Central memory CD8-positive, alpha-beta T cell (primary cell): ENCODE results near the gene CD72.
"Not testable (repeated sequence)": the region's sequence is repeated elsewhere in the genome, so short reads cannot be mapped to it uniquely, and the experiment has no call there.

Experiments
- ATAC-seq: fragments of 150-1000 bp; cut with Tn5 transposase; replicated peaks from 2 replicates; pipeline ENCODE4 v1.10.0; 2022; ENCODE audit warnings: mild to moderate bottlenecking, moderate FRiP score, moderate number of reproducible peaks; ENCODE audit not compliant: poor library complexity, severe bottlenecking; ENCODE audit errors: extremely low read depth
- DNase-seq, 2 donors: peaks; one replicate each; pipeline ENCODE4 v3.0.0; 2021; ENCODE audit warnings: low spot score in 2 of 2
- H3K27ac Mint-ChIP-seq: one replicate; pipeline ENCODE4 v1.8.0; 2022; ENCODE audit warnings: low read depth, mild to moderate bottlenecking, moderate library complexity, mixed read lengths
- H3K27me3 Mint-ChIP-seq: one replicate; pipeline ENCODE4 v1.8.0; 2022; ENCODE audit warnings: mixed read lengths
- H3K36me3 Mint-ChIP-seq: one replicate; pipeline ENCODE4 v1.8.0; 2022; ENCODE audit warnings: mild to moderate bottlenecking, moderate library complexity, mixed read lengths; ENCODE audit not compliant: insufficient read depth
- H3K4me1 Mint-ChIP-seq: one replicate; pipeline ENCODE4 v1.8.0; 2022; ENCODE audit warnings: mixed read lengths
- H3K4me3 Mint-ChIP-seq: one replicate; pipeline ENCODE4 v1.8.0; 2022; ENCODE audit warnings: mild to moderate bottlenecking, moderate library complexity, mixed read lengths
- H3K9me3 Mint-ChIP-seq: one replicate; pipeline ENCODE4 v1.8.0; 2022; ENCODE audit warnings: mixed read lengths

The CD72 gene

DNA sequence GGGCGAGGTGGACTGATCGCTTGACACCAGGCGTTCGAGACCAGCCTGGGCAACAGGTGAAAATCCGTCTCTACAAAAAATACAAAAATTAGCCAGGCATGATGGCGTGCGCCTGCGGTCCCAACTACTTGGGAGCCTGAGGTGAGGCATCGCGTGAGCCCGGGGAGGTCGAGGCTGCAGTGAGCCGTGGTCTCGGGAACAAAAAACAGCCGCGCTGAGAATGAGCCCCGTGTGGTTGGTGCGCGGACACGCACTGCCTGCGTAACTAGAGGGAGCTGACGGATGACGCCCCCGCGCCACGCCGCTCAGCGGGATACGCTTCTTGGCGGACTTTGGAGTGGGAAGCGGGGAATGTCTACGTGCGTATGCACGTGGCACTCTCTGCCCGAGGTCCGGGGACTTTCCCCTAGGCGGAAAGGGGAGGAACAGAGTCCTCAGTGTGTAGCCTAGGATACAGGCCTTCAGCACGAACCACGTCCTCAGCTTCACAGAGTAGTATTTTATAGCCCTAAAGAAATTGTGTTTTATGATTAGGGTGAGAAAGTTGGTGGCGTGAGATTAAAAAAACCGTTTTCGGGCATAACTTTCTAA lies 39.4 kb upstream of the CD72 start, which contains the start of gene RMRP:
Gene RMRP, minus strand, starts transcription at position 474 of the 591 bp plus-strand sequence.
- H3K36me3 Mint-ChIP-seq = peaks cover 44% of the 10 kb centered on the region
- ATAC-seq = peak; percentile 87
- no peaks in the 10 kb centered on the region for H3K9me3 Mint-ChIP-seq
- peaks cover 59% of the 10 kb centered on the region for H3K4me1 Mint-ChIP-seq
- no peaks in the 10 kb centered on the region for H3K27me3 Mint-ChIP-seq
- H3K4me3 Mint-ChIP-seq = peak within 1 kb of the TSS; percentile 91
- H3K27ac Mint-ChIP-seq = peak within 1 kb of the TSS; percentile 100
- DNase-seq = peak; percentile 73 to 83

DNA sequence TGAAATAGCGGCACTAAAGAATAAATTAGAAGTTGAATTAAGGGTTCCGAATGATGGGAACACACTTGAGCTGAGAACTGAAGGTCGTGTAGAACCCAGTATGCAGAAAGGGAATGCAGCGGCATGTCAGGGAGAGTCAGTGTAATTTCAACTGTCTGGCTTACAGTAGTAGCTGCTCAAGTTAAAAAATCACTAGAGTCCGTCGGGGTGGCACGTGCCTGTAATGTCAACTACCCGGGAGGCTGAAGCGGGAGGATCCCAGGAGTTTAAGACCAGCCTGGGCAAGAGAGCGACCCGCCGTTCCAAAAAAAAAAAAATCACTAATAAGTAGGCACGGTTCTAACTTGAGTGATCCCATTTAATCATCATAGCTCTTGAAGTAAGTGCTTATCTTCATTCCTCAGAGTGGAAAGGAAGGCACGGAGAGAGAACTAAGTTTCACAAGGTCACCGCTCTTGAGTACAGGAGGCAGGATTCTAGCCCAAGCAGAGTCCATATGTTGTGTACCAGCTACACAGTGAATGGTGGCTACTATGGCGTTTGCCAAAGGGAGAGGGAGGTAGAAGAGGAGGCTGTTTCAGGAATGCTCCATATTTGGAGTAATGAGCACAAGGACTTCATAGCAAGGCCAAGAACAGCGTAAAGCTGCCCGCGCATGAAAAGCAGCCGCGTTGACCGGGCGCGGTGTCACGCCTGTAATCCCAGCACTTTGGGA lies 38.8 kb upstream of the CD72 start:
- no peak for ATAC-seq
- Mint-ChIP-seq H3K36me3 (peaks cover 44% of the 10 kb centered on the region), H3K27ac (peak overlapping the region; percentile 100), H3K27me3 (no peaks in the 10 kb centered on the region), H3K9me3 (no peaks in the 10 kb centered on the region), H3K4me3 (peak overlapping the region; percentile 91), H3K4me1 (peaks cover 52% of the 10 kb centered on the region)
- DNase-seq = no peak

DNA sequence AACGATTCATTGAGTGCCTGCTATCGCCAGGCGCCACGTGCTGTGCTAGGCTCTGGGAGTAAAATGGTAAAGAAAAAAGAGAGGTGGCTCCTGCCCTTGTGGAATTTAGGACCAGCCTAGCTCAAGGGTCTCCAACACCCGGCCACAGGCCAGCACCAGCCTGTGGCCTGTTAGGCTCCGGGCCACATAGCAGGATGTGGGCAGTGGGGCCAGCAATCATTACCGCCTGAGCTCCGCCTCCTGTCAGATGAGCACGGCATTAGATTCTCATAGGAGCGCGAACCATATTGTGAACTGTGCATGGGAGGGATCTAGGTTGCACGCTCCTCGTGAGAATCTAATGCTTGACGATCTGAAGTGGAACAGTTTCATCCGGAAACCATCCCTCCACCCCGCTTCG lies 38.1 kb upstream of the CD72 start:
- Mint-ChIP-seq H3K9me3 (no peaks in the 10 kb centered on the region), H3K36me3 (peaks cover 41% of the 10 kb centered on the region), H3K27me3 (no peaks in the 10 kb centered on the region), H3K4me1 (peaks cover 50% of the 10 kb centered on the region), H3K4me3 (peak overlapping the region; percentile 91), H3K27ac (peak overlapping the region; percentile 100)
- no peak for DNase-seq
- ATAC-seq = no peak

DNA sequence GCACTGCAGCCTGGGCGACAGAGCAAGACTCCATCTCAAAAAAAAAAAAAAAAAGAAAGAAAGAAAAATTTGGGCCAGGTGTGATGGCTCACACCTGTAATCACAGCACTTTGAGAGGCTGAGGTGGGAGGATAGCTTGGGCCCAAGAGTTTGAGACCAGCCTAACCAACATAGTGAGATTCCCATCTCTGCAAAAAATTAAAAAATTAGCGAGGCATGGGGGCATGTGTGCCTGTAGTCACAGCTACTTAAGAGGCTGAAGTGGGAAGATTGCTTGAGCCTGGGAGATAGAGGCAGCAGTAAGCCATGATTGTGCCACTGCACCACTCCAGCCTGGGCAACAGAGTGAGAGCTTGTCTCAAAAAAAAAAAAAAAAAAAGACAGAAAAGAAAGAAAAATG lies 35.4 kb upstream of the CD72 start:
- Mint-ChIP-seq H3K9me3 (no peaks in the 10 kb centered on the region), H3K36me3 (peaks cover 25% of the 10 kb centered on the region), H3K4me3 (no peak overlapping the region), H3K27me3 (no peaks in the 10 kb centered on the region), H3K4me1 (peaks cover 44% of the 10 kb centered on the region), H3K27ac (peak overlapping the region; percentile 32)
- DNase-seq (no peak), ATAC-seq (no peak)

DNA sequence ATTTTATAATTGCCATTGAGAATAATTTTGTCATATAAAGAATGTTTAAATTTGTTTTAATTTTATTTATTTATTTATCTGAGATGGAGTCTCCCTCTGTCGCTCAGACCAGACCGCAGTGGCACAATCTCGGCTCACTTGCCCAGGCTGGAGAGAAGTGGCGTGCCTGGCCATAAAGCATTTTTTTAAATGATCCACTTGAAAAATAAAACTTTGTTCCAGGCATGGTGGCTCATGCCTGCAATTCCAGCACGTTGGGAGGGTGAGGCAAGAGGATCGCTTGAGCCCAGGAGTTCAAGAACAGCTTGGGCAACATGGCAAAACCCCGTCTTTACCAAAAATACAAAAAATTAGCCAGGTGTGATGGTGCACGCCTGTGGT lies 34.6 kb upstream of the CD72 start:
- H3K4me1 Mint-ChIP-seq = peaks cover 48% of the 10 kb centered on the region
- no peak overlapping the region for H3K4me3 Mint-ChIP-seq
- peaks cover 21% of the 10 kb centered on the region for H3K36me3 Mint-ChIP-seq
- no peak for ATAC-seq
- no peak for DNase-seq
- no peak overlapping the region for H3K27ac Mint-ChIP-seq
- H3K9me3 Mint-ChIP-seq = no peaks in the 10 kb centered on the region
- no peaks in the 10 kb centered on the region for H3K27me3 Mint-ChIP-seq

DNA sequence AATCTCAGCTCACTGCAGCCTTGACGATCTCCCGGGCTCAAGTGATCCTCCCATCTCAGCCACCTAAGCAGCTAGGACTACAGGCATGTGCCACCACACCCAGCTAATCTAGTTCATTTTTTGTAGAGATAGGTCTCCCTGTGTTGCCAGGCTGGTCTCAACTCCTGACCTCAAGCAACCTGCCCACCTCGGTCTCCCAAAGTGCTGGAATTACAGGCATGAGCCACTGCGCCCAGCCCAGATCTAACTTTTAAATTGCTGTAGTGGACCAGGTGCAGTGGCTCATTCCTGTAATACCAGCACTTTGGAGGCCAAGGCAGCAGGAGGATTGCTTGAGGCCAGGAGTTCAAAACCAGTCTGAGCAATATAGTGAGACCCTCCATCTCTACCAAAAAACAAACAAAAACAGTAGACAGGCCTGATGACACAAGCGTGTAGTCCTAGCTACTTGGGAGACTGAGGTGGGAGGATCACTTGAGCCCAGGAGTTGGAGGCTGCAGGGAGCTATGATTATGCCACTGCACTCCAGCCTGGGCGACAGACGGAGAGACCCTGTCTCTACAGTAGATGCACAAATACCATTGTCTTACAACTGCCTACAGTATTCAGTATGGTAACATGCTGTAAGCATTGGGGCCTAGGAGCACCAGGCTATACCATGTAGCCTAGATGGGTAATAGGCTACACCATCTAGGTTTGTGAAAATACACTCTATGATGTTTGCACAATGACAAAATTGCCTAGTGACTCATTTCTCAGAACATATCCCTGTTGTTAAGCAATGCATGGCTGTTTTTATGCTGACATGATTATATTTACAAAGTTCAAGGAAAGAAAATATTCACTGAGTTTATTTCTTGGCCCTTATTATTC lies 34.0 kb upstream of the CD72 start:
- Mint-ChIP-seq H3K9me3 (no peaks in the 10 kb centered on the region), H3K27ac (no peak overlapping the region), H3K4me3 (peak overlapping the region; percentile 90), H3K36me3 (peaks cover 21% of the 10 kb centered on the region), H3K27me3 (no peaks in the 10 kb centered on the region), H3K4me1 (peaks cover 48% of the 10 kb centered on the region)
- ATAC-seq (no peak), DNase-seq (no peak)

DNA sequence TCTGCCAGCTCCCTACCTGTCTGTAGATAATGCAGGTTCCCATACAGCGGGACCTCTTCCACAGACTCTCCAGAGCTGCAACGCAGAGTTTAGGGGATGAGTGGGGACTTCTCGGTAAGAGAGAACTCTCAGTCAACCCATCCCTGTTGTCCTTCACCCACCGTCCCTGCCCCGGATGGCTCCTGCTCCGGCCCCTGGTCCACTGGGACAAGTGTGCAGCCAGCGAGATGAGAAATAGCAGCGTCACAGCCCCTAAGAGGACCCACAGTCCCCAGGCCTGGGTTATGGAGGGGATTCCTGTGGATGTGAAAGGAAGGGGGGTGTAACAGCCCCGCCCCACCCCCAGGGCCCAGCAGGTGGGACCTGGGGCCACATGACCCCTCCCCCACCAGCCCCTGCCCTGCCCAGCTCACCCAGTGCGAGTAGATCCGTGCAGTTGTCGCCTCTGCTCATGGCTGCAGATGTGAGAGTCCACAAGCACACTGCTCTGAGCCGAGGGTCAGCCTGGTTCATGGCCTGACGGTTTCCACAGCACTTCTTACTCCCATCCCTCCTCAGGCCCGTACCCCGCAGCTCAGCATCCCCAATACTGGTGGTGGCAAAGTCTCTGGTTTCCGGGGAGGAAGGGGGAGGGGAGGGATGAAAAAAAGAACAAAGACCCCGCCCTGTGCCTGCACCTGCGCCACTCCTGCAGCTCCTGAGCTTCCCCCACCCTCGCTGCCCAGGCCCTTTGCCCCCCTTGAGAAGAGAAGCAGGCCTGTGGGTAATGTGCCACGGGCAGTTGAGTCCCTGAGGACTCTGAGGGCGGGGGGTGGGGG lies 32.3 kb upstream of the CD72 start, which contains the start of gene SIT1:
Gene SIT1, minus strand, starts transcription at position 591 of the 818 bp plus-strand sequence. Its CDS starts 78 bp downstream, at position 513.
- ATAC-seq = no peak
- no peaks in the 10 kb centered on the region for H3K9me3 Mint-ChIP-seq
- no peak for DNase-seq
- H3K4me1 Mint-ChIP-seq = peaks cover 43% of the 10 kb centered on the region
- peak within 1 kb of the TSS; percentile 80 for H3K27ac Mint-ChIP-seq
- H3K36me3 Mint-ChIP-seq = peaks cover 21% of the 10 kb centered on the region
- peak within 1 kb of the TSS; percentile 90 for H3K4me3 Mint-ChIP-seq
- H3K27me3 Mint-ChIP-seq = no peaks in the 10 kb centered on the region

DNA sequence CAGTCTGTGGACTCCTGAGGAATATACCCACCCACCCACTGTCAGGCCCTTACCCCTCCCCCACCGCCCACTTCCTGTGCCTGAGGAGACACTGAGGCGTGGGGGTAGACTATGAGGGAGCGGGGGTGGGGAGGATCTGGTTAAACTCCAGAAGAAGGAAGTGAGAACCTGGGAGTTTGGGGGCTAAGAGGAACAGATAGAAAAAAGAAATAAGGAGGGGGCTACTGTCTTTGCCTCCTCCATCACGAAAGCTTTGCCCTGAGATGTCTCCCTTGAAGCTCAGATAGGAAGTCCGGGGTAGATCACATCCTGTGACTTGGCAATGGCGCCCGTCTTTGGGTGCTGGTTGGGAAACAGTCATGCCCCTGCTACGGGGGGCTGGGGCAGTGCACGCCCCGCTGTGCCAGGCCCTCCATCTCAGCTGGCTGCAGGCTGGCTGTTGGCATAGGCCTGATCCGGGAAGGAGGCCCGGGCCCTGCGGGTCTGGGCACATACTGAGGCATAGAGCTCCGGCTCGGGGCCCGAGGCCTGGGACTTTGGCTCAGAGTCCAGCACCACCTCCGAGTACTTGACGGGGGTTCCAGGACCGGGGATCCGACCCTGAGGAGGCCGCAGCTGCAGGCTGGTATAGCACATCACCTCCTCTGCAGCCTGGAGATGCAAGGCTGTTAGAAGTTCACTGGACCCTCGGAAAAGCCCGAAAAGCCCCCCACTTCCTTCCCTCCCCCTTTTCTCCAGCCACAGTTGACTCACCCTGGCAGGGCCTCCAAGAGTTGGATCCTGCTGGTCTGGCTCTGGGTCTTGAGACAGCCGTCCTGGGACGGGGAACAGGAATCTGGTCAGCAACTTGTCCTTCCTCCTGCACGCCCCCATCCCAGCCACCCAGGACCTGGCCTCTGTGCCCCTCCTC lies 31.5 kb upstream of the CD72 start:
- DNase-seq = no peak
- peak overlapping the region; percentile 90 for H3K4me3 Mint-ChIP-seq
- H3K9me3 Mint-ChIP-seq = no peaks in the 10 kb centered on the region
- no peak for ATAC-seq
- H3K4me1 Mint-ChIP-seq = peaks cover 45% of the 10 kb centered on the region
- H3K27ac Mint-ChIP-seq = peak overlapping the region; percentile 80
- peaks cover 24% of the 10 kb centered on the region for H3K36me3 Mint-ChIP-seq
- no peaks in the 10 kb centered on the region for H3K27me3 Mint-ChIP-seq

DNA sequence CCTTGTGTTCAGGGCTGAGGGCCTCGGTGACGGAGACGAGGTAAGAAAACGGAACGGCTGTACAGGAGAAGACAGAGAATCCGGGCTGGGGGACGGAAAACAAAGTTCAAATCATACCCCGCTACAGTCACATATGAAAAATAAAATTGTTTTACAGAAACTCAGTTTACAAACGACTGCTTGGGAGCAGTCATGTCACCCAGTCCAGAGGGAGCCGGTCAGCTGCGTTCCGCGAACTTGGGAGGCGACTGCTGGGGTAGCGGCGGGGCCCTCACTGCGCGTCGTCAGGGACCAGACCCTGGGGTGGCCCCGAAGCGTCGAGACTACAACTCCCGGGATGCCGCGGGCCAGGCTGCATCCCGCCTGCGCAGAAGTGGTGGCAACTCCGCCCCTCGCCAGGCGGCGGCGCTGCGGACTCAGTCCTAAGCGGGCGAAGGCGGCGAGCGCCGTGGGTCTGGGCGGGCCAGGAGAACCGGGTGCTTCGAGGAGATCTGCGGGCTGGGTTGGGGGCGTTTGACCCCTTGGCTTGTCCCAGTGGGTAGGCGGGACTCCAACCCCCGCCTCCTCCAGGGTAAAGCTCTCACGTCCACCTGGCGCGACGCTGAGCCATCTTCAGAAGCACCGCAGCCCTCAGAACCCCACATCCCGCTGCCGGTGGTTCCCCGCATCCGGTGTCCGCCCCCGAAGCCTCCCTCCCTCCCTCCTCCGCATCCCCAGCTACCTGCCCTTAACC lies 28.5 kb upstream of the CD72 start:
- Mint-ChIP-seq H3K27me3 (no peaks in the 10 kb centered on the region), H3K27ac (peak overlapping the region; percentile 97), H3K4me3 (peak overlapping the region; percentile 90), H3K9me3 (no peaks in the 10 kb centered on the region), H3K4me1 (peaks cover 55% of the 10 kb centered on the region), H3K36me3 (peaks cover 24% of the 10 kb centered on the region)
- DNase-seq (peak; percentile 85 to 88), ATAC-seq (peak; percentile 85)

DNA sequence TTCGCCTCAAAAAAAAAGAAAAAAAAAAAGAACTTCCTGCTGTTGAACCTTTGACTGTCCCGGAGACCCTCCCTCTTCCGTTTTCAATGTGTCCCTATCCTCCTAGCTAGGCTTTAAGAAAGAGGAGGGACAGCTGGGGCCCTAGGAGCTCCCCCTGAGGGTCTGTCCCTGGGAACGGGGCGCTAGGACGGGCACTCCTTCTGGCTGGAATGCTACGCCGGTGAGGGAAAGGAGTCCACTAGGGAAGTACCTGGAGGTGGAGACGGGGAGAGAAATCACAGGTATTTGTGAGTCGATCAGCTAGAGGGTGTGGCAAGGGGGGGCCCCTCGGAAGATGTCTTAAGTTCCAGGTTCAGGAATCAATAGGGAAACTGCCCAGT lies 27.9 kb upstream of the CD72 start:
- ATAC-seq = no peak
- H3K9me3 Mint-ChIP-seq = no peaks in the 10 kb centered on the region
- H3K36me3 Mint-ChIP-seq = peaks cover 24% of the 10 kb centered on the region
- peak overlapping the region; percentile 97 for H3K27ac Mint-ChIP-seq
- no peaks in the 10 kb centered on the region for H3K27me3 Mint-ChIP-seq
- H3K4me1 Mint-ChIP-seq = peaks cover 51% of the 10 kb centered on the region
- H3K4me3 Mint-ChIP-seq = peak overlapping the region; percentile 90
- DNase-seq = no peak

DNA sequence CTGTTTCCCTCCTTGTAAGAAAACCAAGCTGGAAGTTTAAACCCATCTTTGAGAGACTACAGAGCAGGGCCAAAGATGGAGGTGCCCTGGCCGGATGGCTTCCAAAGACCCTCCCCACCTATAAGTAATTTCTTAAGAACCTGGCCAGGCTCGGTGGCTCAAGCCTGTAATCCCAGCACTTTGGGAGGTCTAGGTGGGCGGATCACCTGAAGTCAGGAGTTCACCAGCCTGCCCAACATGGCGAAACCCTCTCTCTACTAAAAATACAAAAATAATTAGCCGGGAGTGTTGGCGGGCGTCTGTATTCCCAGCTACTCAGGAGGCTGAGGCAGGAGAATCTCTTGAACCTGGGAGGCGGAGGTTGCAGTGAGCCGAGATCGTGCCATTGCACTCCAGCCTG lies 27.5 kb upstream of the CD72 start:
- Mint-ChIP-seq H3K4me1 (peaks cover 47% of the 10 kb centered on the region), H3K27ac (peak overlapping the region; percentile 97), H3K36me3 (peaks cover 24% of the 10 kb centered on the region), H3K4me3 (peak overlapping the region; percentile 90)
- H3K9me3 Mint-ChIP-seq, DNase-seq, H3K27me3 Mint-ChIP-seq, ATAC-seq: not testable (repeated sequence)
